Measurements from ENCODE around the gene GDNF.

Gene GDNF, protein sequence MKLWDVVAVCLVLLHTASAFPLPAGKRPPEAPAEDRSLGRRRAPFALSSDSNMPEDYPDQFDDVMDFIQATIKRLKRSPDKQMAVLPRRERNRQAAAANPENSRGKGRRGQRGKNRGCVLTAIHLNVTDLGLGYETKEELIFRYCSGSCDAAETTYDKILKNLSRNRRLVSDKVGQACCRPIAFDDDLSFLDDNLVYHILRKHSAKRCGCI

DNA sequence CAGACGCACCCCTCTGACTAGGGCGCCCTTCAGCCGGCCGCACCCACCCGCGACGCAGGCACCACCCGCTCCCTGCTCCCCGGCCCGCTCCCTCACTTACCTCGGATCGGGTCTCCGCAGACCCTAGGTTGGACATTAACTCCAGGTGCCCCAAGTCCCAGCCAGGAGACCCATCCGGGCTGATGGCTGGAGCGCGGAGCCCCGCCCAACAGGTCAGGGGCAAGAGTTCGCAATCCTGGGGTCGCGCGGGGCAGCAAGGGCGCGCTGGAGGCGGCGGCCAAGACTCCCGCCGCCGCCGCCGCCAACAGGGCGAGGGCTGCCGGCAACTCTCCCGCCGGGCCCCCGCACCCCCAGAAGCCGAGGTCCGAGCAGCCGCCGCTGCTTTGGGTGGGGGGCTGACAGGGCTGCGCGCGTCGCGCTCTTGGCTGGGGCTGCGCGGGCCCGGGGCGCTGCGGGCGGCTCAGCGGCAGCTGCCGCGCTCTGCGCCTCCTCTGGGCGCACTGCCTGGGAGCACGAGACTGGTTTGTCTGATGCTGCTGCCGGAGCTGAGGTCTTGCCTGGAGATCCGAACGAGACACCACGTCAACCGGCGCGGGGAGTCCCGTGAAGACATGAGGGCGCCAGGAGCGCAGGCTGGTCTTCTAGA, at the start of gene GDNF:
GDNF (minus strand) TSS at position 635 of the 646 bp plus-strand sequence. CDS start 5,245 bp downstream, outside the sequence.
- TF ChIP-seq, protein P1, sequence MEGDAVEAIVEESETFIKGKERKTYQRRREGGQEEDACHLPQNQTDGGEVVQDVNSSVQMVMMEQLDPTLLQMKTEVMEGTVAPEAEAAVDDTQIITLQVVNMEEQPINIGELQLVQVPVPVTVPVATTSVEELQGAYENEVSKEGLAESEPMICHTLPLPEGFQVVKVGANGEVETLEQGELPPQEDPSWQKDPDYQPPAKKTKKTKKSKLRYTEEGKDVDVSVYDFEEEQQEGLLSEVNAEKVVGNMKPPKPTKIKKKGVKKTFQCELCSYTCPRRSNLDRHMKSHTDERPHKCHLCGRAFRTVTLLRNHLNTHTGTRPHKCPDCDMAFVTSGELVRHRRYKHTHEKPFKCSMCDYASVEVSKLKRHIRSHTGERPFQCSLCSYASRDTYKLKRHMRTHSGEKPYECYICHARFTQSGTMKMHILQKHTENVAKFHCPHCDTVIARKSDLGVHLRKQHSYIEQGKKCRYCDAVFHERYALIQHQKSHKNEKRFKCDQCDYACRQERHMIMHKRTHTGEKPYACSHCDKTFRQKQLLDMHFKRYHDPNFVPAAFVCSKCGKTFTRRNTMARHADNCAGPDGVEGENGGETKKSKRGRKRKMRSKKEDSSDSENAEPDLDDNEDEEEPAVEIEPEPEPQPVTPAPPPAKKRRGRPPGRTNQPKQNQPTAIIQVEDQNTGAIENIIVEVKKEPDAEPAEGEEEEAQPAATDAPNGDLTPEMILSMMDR (conservative IDR thresholded peaks at IDR 0.05) = no peak
- peak within 1 kb of the TSS; percentile 65 for H3K27ac ChIP-seq

DNA sequence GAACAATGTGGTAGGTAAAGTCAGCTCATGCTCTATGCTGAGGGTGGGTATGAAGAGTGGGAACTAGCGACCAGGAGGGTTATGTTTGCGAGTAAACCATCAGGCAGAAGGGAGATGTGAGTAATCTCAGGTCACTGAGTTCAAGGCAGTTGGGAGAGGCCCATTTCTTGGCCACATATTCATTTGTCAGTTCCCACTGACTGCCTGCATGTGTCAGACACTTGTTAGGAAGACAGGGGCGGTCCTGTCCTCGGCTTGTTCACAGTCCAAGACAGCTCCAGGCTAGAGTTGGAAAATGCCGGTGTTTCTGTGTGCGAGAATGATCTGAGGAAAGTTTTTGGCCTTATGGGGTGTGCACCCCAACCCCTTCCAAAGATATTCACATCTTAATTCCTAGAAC, 48.6 kb upstream of the GDNF start:
- no peak overlapping the region for H3K27ac ChIP-seq
- TF ChIP-seq, protein P1 (conservative IDR thresholded peaks at IDR 0.05) = no peak

DNA sequence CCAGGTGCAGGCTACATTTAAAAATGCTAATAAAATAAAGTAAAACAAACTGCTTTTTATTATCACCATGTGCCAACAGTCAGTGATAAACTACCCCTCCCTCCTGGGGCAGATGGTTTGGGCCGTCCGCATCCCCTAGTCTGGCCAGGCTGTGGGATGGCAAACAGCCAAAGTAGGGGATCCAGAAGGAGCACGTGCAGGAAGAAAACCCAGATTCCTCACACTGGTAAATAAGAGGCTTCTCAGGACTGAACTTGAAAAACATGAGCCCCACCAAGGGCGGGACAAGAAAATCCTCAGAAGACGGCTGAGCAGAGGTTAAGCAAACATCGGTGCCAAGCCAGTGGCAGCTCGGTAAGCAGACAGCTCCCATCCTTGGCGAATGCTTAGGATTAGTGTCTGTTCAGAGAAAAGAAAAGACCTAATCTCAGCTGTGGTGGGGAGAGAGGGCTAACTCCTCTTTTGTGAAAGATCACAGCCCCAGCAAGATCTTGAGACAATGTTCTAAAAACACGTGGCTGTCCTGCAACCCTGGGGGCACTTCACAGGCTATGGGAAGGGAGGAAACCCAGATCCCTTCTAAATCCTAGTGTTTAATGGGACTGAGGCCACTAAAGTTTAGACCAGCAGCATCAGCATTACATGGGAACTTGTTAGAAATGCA, 46.5 kb upstream of the GDNF start:
- TF ChIP-seq, protein P1 (conservative IDR thresholded peaks at IDR 0.05) = no peak
- H3K27ac ChIP-seq = peak overlapping the region; percentile 82

DNA sequence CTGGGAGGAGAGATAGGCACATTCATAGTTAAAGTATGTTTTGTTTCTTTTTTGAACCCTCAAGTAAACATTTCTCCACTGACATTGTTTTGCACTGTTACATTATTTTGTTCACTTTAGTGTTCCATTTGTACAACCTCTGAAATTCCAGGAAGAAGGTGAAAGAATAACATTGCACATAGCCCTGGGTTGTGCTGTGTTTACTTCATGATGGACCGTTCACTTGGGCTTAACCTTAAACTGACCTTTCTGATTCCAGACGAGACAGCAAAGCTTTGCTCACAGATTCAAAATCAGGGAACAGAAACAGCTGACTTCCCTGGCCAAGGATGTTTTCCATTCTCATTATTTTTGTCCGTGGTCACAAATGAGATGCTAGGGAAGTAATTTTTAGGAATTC, 42.8 kb upstream of the GDNF start:
- TF ChIP-seq, protein P1 (conservative IDR thresholded peaks at IDR 0.05) = no peak
- no peak overlapping the region for H3K27ac ChIP-seq

DNA sequence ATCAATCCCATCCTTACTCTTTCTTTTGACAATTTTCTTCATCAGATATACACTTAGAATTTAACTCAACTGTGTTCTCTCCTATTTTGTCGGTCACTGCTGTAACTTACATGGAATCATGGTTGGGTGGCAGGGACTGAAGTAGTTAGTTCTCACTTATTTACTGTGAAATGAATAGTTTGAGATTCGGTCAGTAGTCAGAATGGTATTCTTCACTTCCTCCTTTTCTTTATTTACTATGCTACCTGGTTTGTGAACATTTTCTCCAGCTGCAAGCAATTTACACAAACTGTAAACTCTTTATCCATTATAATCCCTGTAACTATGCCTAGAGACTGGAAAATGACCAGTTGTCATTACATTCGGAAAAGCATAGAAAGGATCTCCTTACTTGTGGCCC, 41.5 kb upstream of the GDNF start:
- TF ChIP-seq, protein P1 (conservative IDR thresholded peaks at IDR 0.05) = no peak
- no peak overlapping the region for H3K27ac ChIP-seq

DNA sequence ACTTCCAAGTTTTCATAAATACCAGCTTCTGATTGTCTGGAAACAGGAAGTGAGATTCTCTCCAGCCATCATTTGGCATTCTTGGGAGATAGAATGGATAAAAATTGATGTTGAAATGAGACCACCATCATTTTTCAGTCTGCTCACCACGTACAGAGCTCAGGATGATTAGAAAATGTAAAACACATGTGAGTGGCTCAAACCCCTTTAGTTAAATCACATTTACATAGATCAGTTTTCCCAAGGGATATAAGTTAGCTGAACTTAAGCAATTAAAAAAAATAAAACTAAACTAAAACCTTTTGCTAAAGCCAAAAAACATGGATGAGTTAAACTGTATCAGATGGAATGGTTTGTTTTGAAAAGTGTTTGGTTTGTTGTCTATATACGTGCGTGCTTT, 37.1 kb upstream of the GDNF start:
- TF ChIP-seq, protein P1 (conservative IDR thresholded peaks at IDR 0.05) = no peak
- no peak overlapping the region for H3K27ac ChIP-seq

DNA sequence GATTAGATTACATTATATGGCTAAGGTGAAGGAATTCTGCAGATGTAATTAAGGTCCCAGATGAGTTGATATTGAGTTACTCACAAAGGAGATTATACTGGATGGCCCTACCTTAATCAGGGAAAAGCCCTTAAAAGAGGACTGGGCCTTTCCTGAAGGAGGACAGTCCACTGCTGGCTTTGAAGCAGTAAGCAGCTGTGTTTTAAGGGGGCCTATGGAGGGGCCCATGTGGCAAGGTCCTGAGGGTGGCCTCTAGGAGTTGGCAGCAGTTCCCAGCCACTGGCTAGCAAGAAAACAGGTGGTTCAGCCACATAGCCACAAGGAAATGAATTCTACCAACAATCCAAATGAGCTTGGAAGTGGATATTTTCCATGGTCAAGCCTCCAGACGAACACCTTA, 36.4 kb upstream of the GDNF start:
- TF ChIP-seq, protein P1 (conservative IDR thresholded peaks at IDR 0.05) = no peak

More for the DNA sequence above, 36.4 kb upstream of the GDNF start:
- no peak overlapping the region for H3K27ac ChIP-seq
